GM21526 (cell line): ENCODE data around the gene NEB.
"Not testable (repeated sequence)": the region's sequence is repeated elsewhere in the genome, so short reads cannot be mapped to it uniquely, and the experiment has no call there.

Experiments
- ATAC-seq: cut with Tn5 transposase; IDR thresholded peaks from one replicate; pipeline ENCODE4 v1.9.1; 2021; ENCODE audit warnings: moderate library complexity; ENCODE audit not compliant: unreplicated experiment, low FRiP score

NEB gene

DNA sequence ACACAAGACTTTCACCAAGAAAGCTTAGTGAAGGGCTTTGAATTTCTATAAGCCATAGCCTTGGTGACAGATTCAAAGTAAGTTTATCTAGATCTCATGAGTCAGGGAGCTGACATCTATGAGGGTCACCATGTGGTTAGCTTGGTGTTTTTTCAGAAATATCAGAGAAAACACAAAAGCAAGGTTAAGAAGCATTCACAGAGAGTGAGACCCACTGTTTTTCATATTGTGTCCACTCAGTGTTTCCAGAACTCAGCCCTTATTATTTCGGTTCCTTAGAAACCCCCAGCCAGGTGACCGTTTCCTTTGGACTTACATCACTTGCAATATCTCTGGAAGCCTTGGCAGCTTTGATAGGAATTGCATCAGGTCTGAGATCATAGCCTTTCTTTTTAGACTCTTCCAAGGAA lies 76.6 kb downstream of the NEB start:
- ATAC-seq, result no peak

DNA sequence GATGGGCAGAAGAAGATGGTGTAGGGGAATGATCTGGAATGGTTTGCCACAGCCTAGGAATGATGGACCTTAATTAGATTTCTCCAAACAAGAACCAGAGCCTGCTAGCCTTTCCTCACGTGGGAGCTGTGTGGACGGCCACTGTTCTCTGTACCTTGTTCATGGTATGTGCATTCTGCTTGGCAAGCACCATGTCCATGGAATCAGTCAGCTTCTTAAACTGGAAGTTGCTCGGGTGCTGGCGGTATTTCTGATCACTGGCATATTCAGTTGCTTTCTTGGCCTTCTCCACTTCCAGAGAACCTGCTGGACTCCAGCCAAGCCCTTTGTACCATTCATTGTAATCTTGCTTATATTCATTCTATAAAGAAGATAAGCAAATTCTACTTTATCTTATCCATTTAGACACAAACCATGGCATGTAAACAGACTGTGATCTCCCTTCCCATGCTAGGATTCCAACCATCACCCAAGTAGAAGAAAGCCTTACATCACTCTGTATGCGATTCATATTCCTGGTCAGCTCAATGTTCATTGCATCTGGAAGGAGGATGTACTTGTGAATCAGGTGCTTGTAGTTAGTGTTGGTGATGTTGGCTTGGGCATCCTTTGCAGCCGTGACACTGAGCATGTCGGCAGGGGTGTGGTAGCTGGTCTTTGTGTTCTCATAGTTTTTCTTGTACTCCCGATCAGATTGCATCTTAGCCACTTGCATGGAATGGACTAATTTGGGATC lies 78.4 kb downstream of the NEB start:
- no peak for ATAC-seq

DNA sequence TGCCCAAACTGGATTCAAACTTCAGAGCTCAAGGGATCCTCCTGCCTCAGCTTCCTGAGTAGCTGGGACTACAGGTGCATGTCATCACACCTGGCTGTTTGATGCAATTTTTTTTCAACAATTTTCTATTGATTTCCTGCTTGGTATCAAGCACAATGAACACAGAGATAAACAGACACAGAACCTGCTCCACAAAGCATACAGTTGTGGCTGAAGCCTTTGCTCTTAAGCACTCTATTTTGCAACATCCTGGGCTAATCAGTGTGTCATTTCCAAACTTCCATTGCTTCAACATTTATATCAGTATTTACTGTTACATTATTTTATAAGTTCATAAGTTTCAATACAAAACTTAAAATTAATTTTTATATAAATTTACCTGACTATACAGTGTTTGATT lies 79.4 kb downstream of the NEB start:
- ATAC-seq, result no peak

DNA sequence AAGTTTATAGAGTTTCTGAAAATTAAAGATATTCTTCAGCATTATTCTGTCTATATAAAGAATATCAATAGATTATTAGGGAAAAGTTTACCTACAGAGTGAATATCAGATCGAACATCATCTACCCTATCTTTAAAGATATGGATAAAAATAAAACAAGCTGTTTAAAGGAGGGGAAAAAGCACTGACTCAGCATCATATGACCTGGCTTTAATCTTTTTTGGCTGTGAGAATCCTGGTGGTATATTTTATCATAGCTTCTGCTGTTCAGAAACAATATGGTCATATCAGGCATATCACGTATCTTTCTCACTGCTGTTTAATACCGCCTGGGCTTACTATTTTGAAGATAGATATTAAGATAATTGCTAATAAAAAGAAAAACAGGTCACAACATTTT lies 80.2 kb downstream of the NEB start:
- no peak for ATAC-seq

DNA sequence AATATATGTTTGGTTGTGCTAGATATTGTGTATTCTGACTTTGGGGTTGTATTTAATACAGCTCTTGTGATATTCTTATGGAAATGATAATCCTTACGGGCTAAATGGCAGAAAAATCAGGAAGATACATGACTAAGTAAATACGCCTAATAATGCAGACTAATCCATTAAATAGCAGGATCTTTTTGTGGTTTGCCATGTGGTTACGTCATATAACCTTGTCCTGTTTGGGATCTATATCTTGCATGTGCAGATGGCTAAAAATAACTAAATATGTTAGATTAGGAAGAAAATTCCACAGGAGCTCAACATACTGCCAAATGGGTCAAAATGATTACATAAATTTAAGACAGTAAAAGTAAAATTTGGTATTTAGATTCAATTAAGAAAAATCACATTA lies 83.0 kb downstream of the NEB start:
- no peak for ATAC-seq

DNA sequence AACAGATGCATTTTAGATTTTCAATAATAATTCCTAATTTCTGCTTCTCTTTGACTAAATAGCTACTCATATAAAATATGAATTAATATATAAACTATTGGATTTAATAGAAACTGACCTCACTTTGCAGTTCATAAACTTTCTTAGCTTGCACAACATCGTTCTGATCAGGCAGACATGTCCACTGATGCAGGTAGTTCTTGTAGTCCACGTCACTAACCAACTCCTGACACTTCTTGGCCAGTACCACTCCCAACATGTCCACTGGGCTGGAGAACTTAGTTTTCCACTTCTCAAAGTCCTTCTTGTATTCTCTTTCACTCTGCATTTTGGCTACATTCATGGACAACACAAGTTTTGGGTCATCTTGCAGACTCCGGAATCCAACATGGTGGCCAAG lies 83.8 kb downstream of the NEB start:
- no peak for ATAC-seq

DNA sequence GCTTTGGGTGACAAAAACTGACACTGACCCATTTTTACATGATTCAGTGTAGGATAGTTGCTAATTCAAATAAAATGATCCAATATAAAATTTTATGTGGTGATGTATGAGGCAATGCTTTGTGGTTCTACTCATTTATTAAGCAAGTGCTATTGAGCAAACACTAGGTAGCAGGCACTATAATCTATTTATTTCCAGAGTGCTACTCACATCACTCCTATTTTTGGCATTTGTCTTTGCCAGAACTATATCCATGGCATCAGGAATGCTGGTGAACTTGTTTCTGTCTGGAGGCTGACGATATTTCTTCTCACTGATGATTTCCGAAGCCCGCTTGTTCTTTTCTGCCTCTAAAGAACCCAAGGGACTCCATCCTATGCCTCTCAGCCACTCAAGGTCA lies 84.3 kb downstream of the NEB start:
- ATAC-seq, result no peak

DNA sequence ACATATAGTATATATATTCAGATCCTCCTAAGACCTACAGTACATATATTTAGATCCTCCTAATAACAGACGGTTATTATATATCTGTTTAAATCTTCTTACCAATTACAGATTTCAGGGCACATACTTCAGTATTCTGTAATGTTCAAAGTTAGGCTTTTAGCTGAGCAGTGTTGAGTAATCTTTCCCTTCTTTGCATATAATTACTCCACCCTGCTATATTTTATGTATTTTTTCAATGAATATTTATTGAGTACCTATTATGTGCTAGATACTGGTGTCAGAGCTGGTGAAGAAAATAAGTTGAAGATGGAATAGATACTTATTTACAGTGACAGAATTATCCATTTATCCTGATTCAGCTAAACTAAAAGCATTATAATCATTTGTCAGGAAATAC lies 84.9 kb downstream of the NEB start:
- no peak for ATAC-seq

DNA sequence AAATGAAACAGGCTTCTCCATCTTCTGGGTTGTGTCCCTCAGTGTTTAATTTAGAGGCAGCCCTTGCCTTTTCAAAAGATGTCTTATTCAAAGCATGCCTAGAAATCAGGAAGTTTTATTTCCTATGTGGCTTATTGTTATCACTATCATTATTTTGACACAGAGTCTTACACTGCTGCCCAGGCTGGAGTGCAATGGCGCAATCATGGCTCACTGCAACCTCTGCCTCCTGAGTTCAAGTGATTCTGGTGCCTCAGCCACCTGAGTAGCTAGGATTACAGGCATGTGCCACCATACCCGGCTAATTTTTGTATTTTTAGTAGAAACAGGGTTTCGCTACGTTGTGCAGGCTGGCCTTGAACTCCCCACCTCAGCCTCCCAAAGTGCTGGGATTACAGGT lies 87.8 kb downstream of the NEB start:
- ATAC-seq, result not testable (repeated sequence)

DNA sequence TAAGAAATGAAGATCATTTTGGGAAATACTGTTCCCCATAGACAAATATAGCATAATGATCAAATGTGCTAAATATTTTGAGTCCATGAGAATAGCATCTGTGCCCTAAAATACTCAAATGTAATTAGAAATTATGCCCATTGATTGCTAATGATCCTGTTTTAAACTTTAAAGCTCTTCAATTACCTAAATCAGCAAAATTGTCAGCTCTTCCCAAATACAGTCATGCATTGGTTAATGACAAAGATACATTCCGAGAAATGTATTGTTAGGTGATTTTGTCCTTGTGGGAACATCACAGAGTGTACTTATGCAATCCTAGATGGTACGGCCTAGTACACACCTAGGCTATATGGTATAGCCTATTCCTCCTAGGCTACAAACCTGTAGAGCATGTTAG lies 89.7 kb downstream of the NEB start:
- no peak for ATAC-seq

DNA sequence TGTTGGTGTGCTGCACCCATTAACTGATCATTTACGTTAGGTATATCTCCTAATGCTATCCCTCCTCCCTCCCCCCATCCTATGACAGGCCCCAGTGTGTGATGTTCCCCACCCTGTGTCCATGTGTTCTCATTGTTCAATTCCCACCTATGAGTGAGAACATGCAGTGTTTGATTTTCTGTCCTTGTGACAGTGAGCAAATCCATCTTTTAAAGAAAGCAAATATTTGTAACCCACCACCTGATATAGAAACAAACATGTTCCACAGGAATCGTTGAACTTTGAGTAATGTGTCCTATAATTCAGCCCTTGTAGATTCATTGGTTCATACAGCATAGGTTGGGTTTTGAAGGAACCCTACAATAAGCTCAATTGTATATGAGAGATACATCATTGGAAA lies 92.4 kb downstream of the NEB start:
- not testable (repeated sequence) for ATAC-seq

DNA sequence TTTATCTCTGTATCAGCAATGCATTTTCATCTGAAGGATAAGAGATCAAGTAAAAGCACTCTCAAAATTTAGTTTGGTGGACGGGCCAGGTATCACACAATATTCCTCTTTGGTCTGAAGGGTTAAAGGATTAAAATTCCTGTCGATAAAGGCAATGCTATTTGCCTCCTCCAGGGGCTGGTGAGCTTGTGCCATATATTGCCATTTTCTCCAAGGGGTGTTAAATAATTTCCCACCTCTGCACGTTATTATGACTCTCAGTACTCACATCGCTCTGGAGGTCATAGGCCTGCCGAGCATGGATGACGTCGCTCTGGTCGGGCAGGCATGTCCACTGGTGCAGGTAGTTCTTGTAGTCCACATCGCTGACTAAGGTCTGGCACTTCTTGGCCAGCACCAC lies 94.2 kb downstream of the NEB start:
- ATAC-seq, result no peak

DNA sequence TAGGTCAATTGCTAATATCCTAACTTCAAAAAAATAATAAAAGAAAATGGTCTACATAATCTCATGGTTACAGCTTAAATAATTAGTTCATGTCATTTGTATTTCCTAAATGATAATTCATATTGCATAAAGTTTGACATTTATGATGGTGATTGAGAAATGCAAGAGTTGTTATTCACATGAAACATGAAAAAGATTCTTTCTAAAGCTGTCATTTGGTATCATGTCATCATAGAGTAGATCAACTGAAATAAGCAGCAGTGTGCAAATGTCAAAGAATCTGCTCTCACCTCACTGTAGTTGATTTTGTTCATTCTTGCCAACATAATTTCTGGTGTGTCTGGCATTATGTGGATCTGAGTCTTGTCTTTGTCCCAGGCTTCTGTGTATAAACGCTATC lies 95.3 kb downstream of the NEB start:
- no peak for ATAC-seq

DNA sequence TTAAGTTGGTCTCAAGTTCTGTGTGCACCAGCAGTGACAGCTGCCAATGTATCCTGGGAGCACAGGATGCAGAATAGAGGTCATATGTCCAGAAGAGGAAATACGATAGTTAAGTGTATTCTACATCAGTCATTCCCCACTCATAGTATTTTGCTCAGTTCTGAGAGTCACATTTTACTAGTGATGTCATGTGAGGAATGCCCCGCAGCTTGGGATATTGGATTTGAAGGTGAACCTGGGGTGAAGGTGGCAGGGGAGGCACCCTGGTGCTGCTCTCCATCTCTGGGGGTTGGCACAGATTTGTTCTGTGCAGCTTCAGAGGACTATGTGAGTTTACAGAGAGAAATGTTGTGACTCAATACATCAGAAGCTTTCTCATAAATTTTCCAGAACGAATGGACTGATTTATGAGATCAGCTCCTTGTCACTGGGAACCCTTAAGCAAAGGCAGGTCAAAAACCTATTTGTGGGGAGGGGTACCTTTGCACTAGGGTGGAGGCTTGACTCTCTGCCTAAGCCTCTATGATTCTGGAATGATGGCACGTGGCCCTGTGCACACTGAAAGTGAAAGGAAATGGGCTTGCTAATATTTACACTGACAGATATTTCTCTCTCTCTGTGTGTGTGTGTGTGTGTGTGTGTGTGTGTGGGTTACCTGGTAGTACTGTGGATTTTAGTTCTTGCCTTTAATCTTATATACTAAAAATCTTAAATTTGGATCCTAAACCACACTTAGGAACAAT lies 95.9 kb downstream of the NEB start:
- peak; percentile 59 for ATAC-seq

DNA sequence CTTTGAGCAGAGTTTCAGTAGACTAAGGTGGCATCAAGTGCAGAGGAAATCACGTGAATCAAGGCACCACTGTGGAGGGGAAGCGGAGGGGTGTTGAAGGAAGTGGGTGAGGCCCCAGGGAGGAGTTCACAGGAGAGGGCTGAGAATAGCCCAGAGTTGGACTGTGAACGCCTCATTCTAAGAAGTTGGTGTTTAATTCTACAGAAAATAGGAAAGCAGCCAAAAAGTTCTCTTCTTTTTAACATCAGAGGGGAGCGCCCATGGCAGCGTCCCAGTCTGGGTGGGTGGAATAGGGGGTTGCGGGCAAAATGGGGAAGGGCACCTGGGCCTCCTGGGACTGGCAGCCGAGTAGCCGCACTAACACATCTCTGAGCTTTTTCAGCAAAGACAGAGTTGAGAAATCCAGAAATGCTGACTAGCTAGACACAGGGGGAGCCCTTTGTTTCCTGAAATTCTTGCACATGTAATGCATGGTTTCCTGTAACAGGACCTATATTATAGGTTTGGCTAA lies 97.0 kb downstream of the NEB start:
- ATAC-seq, result peak; percentile 75

DNA sequence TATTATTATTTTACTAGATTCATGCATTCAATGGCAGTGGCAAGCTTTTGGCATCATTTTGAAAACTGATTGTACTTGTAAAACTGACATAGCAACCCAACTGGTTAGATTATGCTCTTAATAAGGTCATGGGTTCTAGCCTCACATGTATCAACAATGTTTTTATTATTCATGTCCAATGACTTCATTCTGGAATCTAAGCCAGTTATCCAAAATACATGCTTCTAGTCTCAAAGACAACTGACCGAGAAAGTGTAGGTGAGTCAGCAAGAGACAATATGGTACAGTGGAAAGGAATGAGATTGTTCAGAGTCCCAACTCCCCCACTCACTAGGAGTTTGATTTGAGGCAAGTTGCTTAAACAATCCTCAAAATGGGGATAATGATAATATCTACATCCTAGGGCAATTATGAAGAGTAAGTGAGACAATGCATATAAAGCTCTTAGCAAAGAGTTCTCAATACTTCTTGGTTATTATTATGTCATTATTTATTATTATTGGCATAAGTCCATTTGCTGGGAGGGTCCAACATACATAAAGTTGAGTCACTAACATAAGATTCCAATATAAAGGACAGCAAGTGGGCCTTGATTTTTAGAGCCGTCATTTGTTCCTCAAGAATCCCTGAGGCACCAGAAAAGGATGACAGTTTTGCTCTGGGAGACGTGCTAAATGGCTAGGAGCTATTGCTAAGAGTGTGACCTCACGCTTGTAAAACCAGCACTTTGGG lies 99.4 kb downstream of the NEB start:
- no peak for ATAC-seq

DNA sequence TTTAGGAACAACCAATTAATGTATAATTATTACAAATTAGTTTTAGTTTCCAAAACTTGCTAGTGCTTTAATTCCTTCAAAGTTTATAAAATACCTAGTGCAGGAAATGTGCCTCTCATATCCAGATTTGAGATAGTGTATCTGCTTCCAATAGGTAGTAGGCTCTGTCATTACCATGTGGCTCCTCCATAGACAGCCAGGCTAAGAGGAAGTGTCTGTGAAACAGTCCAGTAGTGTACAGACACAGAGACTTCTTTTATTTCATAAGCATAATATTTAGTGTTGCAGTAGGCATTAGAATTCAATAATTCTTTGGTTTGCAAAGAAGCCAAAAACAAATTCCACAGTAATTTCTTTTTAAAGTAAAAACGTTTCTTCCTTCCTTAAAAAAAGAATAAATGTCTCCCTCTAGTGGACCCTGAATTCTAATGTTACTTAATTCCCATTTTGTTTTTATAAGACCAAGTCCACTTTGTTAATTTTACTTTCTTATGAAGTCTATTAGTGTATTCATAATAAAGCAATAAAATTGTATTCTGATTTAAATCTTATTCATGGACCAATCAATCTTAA lies 101.2 kb downstream of the NEB start:
- ATAC-seq, result no peak

DNA sequence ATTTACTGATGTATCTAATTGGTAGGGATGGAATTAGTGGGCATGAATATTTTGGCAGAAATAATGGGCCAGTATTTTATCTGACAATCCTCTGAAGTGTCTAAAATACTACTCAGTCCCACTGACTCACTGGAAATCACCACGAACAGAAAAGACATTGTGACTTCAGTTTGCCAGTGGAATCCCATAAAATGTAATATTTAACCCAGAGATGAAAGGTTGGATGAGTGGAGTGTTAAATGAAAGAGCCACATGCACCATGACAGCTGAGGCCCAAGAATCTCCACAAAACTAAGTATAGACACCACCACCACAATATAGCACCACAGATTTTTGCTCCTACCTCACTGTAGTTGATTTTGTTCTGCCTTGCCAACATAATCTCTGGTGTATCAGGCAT lies 103.9 kb downstream of the NEB start:
- ATAC-seq, result no peak

DNA sequence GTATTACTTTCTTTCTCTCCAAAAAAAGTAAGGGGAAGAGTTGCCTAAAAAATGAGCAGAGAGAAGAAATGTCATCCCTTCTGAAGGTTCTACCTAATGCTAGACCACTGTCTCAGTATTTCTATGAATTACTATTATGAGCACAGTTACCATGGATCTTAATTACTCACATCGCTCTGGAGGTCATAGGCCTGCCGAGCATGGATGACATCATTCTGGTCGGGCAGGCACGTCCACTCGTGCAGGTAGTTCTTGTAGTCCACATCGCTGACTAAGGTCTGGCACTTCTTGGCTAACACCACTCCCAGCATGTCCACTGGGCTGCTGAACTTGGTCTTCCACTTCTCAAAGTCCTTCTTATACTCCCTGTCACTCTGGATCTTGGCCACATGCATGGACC lies 106.9 kb downstream of the NEB start:
- no peak for ATAC-seq

DNA sequence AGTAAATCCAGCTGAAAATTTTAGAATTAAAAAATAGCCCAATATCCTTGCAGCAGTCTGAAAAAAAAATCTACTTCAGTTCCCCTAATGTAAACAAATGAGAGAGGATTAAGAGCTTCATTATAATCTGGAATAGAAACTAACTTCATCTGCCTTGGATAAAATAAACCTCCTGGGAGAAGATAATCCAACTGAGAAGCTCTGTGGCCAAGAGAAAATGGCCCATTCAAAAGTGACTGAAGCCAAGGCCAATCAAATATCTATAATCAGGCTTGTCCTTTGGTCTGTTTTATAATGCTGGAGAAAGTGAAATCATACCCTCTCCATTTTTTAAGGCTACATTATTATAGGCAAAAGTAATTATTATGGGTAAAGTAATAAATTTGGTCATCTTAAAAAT lies 110.0 kb downstream of the NEB start:
- no peak for ATAC-seq

DNA sequence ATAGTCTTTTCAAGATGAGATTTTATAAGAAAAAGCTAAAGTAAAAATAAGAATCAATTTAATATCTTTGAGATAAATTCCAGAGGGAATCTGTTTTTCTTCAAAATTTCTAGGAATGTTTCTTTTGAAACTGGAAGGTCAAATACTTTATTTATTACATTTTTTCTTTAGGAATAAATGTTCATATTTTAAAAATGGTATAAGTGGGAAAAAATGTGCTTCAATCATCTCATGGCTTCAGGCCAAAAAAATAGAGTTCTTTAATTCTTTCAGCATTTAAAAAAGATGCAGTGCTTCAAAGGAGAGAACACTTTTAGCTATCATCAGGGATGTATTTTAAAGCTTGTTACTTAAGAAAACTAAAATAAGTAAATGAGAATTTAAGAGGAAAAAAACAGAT lies 110.6 kb downstream of the NEB start:
- no peak for ATAC-seq
